Measurements from ENCODE around the gene ST3GAL3.

The ST3GAL3 gene, protein sequence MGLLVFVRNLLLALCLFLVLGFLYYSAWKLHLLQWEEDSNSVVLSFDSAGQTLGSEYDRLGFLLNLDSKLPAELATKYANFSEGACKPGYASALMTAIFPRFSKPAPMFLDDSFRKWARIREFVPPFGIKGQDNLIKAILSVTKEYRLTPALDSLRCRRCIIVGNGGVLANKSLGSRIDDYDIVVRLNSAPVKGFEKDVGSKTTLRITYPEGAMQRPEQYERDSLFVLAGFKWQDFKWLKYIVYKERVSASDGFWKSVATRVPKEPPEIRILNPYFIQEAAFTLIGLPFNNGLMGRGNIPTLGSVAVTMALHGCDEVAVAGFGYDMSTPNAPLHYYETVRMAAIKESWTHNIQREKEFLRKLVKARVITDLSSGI

DNA sequence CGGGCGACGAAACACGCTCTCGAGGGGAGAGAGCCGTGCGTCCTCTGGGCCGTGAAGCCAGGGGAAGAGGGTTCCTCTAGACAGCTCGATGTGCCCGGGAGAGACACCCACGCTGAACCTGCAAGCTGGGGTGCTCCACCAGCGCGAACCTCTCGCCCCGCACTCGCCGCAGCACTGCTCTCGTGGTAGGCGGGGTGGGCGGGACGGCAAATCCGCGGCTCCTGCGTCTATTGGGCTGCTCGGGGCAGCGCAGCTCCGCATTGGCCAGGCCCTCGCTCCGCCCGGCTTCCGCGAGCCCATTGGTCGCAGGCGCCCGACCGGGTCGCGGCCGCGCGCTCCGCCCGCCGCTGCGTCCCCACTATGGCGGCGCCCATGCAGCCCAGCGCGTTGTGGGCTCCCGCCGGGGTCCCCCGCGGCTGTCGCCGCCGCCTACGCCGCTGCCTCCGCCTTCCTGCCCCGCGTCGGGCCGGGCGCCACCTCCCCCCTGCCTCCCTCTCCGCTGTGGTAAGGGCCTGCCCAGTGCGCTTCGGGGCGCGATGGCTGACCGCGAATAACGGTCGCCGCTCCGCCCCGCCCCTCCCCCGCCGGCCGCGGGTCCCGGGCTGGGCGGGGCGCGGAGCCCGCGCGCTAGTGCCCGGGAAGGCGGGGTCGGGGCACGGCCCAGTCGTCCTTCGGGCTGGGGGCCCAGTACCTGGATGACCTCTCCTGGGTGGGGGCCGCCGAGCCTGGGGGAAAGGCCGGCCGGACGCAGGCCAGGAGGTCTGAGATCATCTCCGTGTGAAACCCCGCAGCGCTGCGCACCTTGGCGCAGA, at the start of gene ST3GAL3:
TSS of gene ST3GAL3 (plus strand) at position 347 of the 812 bp plus-strand sequence. CDS start 28,727 bp downstream, outside the sequence.
- DNase-seq (peak; percentile 92 to 94), ATAC-seq (peak; percentile 97)
- H3K27me3 Mint-ChIP-seq = no peaks in the 10 kb centered on the region
- H3K27ac Mint-ChIP-seq = peak within 1 kb of the TSS; percentile 92 to 97
- peaks cover 42% of the 10 kb centered on the region for H3K4me1 Mint-ChIP-seq
- peak within 1 kb of the TSS; percentile 91 to 98 for H3K4me3 Mint-ChIP-seq
- no peaks in the 10 kb centered on the region for H3K9me3 Mint-ChIP-seq

GRCh38 chr1:43659212-43660166, 47.8 kb upstream of the ST3GAL3 start:
- Mint-ChIP-seq H3K27ac (no peak overlapping the region), H3K9me3 (no peaks in the 10 kb centered on the region), H3K27me3 (no peaks in the 10 kb centered on the region), H3K4me1 (peaks cover 18% of the 10 kb centered on the region), H3K4me3 (no peak overlapping the region)
- ATAC-seq (no peak), DNase-seq (no peak)

DNA sequence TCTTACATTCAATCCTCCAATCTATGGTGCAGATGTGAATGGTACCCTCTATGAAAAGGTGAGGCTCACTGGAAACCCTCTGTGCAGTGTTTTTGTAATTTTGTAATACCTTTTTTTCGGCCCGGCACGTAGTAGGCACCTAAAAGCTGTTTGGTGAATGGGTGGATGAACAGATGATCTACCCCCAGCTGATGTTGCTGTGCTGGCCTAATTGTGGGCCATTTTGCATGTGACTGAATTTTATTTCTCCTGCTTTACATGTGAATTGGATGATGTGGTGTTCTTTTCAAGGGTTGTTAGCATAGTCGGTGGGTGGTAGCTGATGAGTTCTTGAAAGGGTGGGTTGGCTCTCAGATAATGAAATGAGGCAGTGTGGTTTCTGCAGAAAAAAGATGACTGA, 47.0 kb upstream of the ST3GAL3 start:
- H3K27me3 Mint-ChIP-seq = no peaks in the 10 kb centered on the region
- no peak overlapping the region for H3K27ac Mint-ChIP-seq
- DNase-seq (no peak), ATAC-seq (no peak)
- no peak overlapping the region for H3K4me3 Mint-ChIP-seq
- no peaks in the 10 kb centered on the region for H3K9me3 Mint-ChIP-seq
- H3K4me1 Mint-ChIP-seq = peaks cover 18% of the 10 kb centered on the region

- H3K4me3 Mint-ChIP-seq = no peak overlapping the region
- ATAC-seq = peak; percentile 80
- peak overlapping the region; percentile 59 to 74 for H3K27ac Mint-ChIP-seq
- DNase-seq = no peak
- no peaks in the 10 kb centered on the region for H3K27me3 Mint-ChIP-seq
- peaks cover 18% of the 10 kb centered on the region for H3K4me1 Mint-ChIP-seq
- H3K9me3 Mint-ChIP-seq = no peaks in the 10 kb centered on the region
These were observed 43.0 kb upstream of the ST3GAL3 start for GRCh38 chr1:43664369-43664768.

GRCh38 chr1:43666608-43667007, 40.7 kb upstream of the ST3GAL3 start:
- H3K4me3 Mint-ChIP-seq = no peak overlapping the region
- H3K27ac Mint-ChIP-seq = no peak overlapping the region
- H3K4me1 Mint-ChIP-seq = peaks cover 18% of the 10 kb centered on the region
- H3K9me3 Mint-ChIP-seq = no peaks in the 10 kb centered on the region
- no peak for ATAC-seq
- no peaks in the 10 kb centered on the region for H3K27me3 Mint-ChIP-seq
- no peak for DNase-seq

GRCh38 chr1:43668956-43669355, 38.4 kb upstream of the ST3GAL3 start:
- Mint-ChIP-seq H3K27me3 (no peaks in the 10 kb centered on the region), H3K4me3 (no peak overlapping the region), H3K9me3 (no peaks in the 10 kb centered on the region), H3K27ac (no peak overlapping the region), H3K4me1 (peaks cover 14% of the 10 kb centered on the region)
- no peak for DNase-seq
- no peak for ATAC-seq

GRCh38 chr1:43669878-43670277, 37.5 kb upstream of the ST3GAL3 start:
- Mint-ChIP-seq H3K4me1 (peaks cover 8% of the 10 kb centered on the region), H3K9me3 (no peaks in the 10 kb centered on the region), H3K27ac (peak overlapping the region in 1 of 2 donors; percentile 79), H3K27me3 (no peaks in the 10 kb centered on the region), H3K4me3 (no peak overlapping the region)
- DNase-seq = no peak
- ATAC-seq = no peak

GRCh38 chr1:43671193-43671592, 36.1 kb upstream of the ST3GAL3 start:
- H3K27ac Mint-ChIP-seq = no peak overlapping the region
- H3K9me3 Mint-ChIP-seq = no peaks in the 10 kb centered on the region
- ATAC-seq (no peak), DNase-seq (no peak)
- no peaks in the 10 kb centered on the region for H3K27me3 Mint-ChIP-seq
- peaks cover 8% of the 10 kb centered on the region for H3K4me1 Mint-ChIP-seq
- no peak overlapping the region for H3K4me3 Mint-ChIP-seq

GRCh38 chr1:43671626-43672330, 35.6 kb upstream of the ST3GAL3 start:
- Mint-ChIP-seq H3K4me1 (peaks cover 8% of the 10 kb centered on the region), H3K4me3 (no peak overlapping the region), H3K27ac (peak overlapping the region; percentile 66 to 77), H3K27me3 (no peaks in the 10 kb centered on the region), H3K9me3 (no peaks in the 10 kb centered on the region)
- no peak for DNase-seq
- no peak for ATAC-seq

DNA sequence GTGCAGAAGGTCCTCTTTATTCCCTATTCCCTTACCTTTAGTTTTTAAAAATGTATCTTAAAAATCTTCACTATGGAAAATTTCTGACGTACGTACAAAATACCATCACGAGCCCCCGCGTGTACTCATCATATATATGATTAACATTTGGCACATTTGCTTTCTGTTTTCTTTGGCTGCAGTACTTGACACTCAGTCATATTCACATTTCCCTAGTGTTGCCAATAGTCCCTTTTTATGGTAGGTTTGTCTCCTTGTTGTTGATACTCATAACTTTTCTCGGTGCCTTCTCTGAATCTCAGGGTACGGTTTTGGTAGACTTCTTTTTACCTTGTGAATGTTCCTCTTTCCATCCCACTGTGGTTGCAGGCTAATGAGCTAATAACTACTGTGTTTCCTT, 34.1 kb upstream of the ST3GAL3 start:
- peaks cover 8% of the 10 kb centered on the region for H3K4me1 Mint-ChIP-seq
- ATAC-seq (no peak), DNase-seq (no peak)
- no peaks in the 10 kb centered on the region for H3K9me3 Mint-ChIP-seq
- H3K27ac Mint-ChIP-seq = peak overlapping the region in 1 of 2 donors; percentile 31
- no peak overlapping the region for H3K4me3 Mint-ChIP-seq
- H3K27me3 Mint-ChIP-seq = no peaks in the 10 kb centered on the region

GRCh38 chr1:43678940-43679339, 28.4 kb upstream of the ST3GAL3 start:
- ATAC-seq (no peak), DNase-seq (no peak)
- Mint-ChIP-seq H3K27me3 (no peaks in the 10 kb centered on the region), H3K27ac (peak overlapping the region in 1 of 2 donors; percentile 23), H3K4me3 (no peak overlapping the region), H3K4me1 (no peaks in the 10 kb centered on the region), H3K9me3 (no peaks in the 10 kb centered on the region)

DNA sequence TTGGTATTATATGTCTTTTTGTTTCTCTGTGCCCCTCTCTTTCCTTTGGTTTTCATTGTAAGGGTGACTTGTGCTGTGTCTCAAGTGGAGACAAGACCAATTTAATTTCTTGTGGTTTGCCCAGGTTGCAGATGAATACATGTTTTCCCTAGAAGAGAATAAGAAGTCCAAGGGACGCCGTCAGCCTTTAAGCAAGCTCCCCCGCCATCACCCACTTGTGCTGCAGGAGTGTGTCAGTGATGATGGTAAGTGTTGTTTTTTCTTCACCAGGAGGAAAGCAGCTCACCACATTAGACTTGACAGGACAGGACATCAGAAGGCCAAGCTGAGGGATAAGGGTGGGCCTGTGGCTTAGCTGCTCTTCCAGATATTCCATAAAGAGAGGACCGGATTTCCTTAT, 23.8 kb upstream of the ST3GAL3 start:
- Mint-ChIP-seq H3K4me1 (no peaks in the 10 kb centered on the region), H3K27me3 (no peaks in the 10 kb centered on the region), H3K27ac (peak overlapping the region in 1 of 2 donors; percentile 64), H3K4me3 (no peak overlapping the region), H3K9me3 (no peaks in the 10 kb centered on the region)
- no peak for DNase-seq
- no peak for ATAC-seq

- Mint-ChIP-seq H3K9me3 (no peaks in the 10 kb centered on the region), H3K27me3 (no peaks in the 10 kb centered on the region), H3K4me3 (no peak overlapping the region), H3K27ac (peak overlapping the region in 1 of 2 donors; percentile 34), H3K4me1 (no peaks in the 10 kb centered on the region)
- ATAC-seq = no peak
- no peak for DNase-seq
These were observed 20.5 kb upstream of the ST3GAL3 start for GRCh38 chr1:43686801-43687200.

- no peak for ATAC-seq
- H3K27me3 Mint-ChIP-seq = no peaks in the 10 kb centered on the region
- H3K4me3 Mint-ChIP-seq = no peak overlapping the region
- peak overlapping the region in 1 of 2 donors; percentile 34 for H3K27ac Mint-ChIP-seq
- H3K4me1 Mint-ChIP-seq = no peaks in the 10 kb centered on the region
- no peaks in the 10 kb centered on the region for H3K9me3 Mint-ChIP-seq
- no peak for DNase-seq
These were observed 19.8 kb upstream of the ST3GAL3 start for GRCh38 chr1:43687301-43688108.

Measured in stimulated activated naive CD8-positive, alpha-beta T cell treated with anti-CD3 and anti-CD28 coated beads, Interleukin-15, amount 100 ng/mL, for 72 hours (primary cell).